NCI-H2107 (cell line): ENCODE results near the gene BPIFA3.
"Not testable (repeated sequence)": the region's sequence is repeated elsewhere in the genome, so short reads cannot be mapped to it uniquely, and the experiment has no call there.

Experiments used
- DNase-seq: peaks from one replicate; lab custom pipeline; 2025; lab: John Stamatoyannopoulos, UW

Gene BPIFA3

DNA sequence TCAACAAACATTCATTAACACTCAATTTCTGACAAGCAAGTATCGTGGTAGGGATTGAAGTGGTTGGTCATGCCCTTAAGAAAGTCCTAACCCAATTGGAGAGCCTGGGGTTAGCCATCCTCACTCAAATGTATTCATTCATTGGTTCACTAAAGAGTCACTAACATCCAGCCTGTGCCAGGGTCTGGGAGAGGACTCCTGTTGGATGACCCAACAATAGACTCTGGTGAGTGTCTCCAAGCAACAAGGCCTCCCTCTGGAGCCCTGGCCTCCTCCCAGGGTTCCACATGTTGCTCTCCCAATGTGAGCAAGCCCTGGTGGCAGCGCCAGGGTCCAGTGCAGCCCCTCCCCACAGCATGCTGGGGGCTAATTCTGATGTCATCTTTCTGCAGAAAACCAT is at the start of gene BPIFA3:
Gene BPIFA3 (plus strand): TSS at position 301 of the 400 bp plus-strand sequence. CDS start 185 bp downstream, outside the sequence.
- DNase-seq, result no peak

DNA sequence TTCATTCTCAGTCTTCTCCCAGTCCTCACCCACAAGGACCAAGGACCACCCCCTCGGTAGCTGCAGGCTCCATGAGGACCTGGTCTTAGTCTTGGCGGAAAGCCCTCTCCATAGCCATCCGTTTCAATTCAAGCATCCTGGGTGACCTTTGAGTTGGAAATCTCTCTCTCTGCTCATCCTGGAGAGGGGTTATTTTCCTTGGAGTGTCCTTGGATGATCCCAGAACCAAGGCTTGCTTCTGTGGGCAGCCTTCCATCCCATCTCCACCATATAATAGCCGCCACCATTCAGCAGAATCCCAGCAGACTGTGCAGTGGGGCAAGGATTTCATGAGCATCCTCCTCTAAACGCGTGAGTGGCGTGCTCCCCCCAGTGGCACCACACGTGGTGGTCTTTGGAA is 49.3 kb upstream of the BPIFA3 start, which contains the start of gene BPIFA2:
Gene BPIFA2 (plus strand): TSS at position 301 of the 400 bp plus-strand sequence. CDS start 987 bp downstream, outside the sequence.
- DNase-seq, result no peak

DNA sequence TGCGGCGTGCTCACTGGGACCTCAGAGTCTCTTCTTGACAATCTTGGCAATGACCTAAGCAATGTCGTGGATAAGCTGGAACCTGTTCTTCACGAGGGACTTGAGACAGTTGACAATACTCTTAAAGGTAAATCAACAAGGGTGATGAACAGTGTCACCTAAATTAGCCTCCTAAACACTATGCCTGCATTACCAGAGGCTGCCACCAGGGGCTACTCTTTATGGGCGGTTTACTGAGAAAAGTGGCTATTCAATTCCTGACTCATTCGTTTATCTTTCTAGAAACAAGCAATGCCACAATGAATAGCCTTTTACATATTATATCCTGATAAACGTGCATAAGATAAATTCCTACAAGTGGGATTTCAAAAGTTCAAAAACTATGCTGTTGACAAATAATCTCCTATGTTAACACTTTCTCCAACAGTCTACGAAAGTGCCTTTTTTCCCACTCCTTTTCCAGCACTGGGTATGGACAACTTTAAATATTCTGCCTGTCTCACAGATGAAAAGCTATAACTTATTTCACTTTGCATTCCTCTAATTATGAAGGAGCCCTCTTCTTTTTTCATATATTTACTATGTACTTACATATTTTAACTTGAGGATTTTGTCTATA is 47.9 kb upstream of the BPIFA3 start:
- no peak for DNase-seq

DNA sequence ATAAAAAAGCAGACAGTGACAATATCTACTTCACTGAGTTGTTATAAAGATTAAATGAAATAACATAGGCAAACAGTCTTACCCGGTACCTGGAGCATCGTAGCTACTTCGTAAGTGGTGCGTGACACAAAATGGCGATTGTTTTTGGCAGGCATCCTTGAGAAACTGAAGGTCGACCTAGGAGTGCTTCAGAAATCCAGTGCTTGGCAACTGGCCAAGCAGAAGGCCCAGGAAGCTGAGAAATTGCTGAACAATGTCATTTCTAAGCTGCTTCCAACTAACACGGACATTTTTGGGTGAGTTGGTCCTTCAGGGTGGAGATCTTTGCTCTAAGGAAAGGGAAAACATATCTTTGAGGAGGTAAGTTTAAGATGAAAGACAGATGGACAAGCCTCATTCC is 44.4 kb upstream of the BPIFA3 start:
- no peak for DNase-seq

DNA sequence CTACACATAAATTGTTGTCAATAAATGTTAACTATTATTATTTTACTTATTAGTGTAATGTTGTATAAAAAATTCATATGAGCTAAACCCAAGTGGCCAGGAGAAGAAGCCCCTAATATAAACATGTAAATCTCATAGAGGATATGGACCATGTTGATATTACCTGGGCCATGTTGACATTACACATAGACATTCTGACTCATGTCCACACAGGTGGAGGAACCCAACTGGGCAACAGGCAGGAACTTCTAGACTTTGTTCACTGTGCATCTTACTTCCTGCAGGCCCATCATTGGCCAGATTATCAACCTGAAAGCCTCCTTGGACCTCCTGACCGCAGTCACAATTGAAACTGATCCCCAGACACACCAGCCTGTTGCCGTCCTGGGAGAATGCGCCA is 42.0 kb upstream of the BPIFA3 start:
- no peak for DNase-seq

DNA sequence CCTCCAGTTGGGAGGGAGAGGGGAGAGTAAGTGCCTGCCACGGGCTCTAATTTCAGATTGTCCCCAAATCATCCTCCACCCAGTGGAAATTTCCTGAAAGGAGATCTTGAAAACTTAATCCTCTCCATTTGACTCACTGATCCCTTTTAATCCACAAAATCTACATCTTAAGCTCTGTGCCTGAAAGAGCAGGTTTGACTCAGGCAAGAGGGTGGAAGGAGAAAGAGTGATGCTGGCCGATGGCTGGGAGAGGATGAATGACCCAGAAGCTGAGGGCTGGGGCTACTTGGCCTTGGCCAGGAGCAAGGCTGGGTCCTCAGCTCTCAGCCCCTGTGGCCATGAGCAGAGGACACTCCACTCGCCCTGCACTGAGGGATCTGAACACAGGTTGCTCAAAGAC is 41.1 kb upstream of the BPIFA3 start:
- DNase-seq, result no peak

DNA sequence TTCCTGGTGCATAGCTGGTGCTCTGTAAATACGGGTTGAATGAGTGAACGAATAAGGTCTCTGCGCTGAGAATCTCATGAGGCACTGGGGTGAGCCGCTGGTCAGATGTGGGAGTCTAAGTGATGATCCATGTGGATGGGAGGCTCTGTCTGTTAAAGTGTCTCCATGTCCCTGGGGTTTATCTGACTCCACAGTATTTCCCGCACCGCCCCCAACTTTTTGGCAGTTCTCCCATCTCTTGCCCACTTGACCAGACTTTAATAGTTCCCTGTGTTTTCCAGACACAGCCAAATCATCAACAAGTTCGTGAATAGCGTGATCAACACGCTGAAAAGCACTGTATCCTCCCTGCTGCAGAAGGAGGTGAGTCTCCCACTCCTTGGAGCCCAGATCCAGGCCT is 39.3 kb upstream of the BPIFA3 start:
- DNase-seq, result no peak

DNA sequence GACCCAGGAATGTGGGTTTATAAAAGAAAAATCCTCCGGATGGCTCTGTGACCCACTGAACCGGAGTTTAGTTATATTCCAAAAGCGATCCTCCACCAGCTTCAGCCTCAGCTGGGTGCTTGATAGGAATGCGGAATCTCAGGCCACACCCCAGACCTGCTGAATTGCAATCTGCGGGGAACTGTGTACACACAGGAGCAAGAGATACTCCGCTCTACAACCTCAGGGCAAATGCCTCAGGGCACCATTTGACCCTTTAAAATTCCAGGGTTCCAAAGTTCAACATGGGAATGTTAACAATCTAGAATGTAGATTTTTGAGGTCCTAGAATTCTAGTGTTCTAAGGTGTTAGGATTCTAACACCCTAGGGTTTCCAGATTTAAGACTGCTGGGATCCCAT is 38.4 kb upstream of the BPIFA3 start:
- no peak for DNase-seq

DNA sequence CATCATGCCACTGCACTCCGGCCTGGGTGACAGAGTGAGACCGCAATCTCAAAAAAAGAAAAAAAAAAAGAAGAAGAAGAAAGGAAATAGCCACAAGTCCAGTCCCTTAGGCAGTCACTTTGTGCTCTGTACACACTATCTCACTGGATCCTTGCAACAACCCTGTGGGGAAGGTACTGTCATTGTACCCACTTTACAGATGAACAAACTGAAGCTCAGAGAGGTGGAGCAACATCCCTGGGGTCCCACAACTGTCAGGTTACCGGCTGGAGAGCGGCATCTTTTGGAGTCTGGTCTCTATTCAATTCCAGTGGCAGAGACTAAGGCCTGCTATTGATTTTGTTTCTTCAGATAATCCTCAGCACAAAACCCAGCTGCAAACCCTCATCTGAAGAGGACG is 37.0 kb upstream of the BPIFA3 start:
- no peak for DNase-seq

DNA sequence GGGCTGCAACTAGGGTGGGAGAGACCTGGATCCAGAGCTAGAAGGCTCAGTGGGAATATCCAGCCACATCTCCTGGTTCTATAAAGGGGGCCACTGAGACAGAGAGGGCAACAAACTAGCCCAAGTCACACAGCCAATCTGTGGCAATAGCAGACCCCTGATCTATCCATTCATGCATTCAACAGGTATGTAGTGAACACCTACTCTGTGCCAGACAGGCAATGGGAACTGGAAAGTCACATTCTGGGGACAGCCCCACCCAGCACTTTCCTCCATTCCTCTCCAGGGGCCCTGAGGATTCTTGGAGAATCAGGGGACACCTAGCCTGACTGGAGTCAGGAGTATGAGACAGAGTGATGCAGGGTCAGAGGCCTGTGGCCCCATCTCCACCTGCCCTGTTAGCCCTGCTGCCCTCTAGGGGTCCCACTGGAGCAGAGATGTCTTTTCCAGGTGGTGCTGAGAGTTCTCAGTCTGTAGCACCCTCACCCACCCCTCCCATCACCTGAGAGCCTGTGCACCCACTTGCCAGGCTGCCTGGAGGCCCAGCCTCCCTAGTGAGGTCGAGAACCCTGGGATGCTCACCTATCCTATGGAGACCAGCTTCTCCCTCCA is 35.6 kb upstream of the BPIFA3 start:
- DNase-seq, result no peak

DNA sequence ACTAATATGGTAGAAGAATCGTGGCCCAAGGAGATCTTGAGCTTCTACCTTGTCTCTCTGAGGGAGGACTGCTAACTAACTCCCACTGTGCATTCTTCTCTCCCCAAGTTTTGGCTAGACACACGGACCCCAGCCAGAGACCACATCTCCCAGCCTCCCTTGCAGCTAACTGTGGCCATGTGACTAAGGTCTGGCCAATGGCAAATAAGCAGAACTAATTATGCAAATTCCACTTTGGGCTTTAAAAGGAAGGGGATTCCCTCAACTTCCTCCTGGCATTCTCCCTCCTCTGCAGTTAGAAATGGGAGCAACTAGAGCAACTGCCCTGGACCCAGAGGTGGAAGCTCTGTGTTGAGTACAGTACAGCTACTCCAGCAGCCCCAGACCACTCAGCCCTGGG is 33.8 kb upstream of the BPIFA3 start:
- no peak for DNase-seq

DNA sequence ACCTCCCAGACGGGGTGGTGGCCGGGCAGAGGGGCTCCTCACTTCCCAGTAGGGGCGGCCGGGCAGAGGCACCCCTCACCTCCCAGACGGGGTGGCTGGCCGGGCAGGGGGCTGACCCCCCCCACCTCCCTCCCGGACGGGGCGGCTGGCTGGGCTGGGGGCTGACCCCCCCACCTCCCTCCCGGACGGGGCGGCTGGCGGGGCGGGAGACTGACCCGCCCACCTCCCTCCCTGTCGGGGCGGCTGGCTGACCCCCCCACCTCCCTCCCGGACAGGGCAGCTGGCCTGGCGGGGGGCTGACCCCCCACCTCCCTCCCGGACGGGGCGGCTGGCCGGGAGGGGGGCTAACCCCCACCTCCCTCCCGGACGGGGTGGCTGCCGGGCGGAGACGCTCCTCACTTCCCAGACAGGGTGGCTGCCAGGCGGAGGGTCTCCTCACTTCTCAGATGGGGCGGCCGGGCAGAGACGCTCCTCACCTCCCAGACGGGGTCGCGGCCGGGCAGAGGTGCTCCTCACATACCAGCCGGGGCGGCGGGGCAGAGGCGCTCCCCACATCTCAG is 32.0 kb upstream of the BPIFA3 start:
- DNase-seq, result not testable (repeated sequence)

DNA sequence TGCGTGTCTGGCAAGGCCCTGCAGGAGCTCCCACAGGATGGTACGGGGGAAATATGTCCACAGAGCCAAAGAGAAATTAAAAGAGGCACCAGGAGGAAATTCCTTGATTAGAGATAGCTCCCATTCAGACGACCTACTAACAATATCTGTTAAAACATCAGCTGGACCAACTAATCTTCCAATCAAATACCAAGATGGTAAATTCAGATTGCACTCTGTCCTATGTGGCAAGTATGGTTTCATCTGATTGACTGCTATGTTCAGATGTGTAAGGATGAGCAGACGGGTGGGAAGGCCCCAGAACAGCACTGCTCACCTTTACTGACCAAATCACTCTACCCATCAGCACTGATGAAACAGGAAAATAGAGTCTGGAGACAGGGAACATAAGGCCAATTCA is 29.7 kb upstream of the BPIFA3 start:
- DNase-seq, result no peak

DNA sequence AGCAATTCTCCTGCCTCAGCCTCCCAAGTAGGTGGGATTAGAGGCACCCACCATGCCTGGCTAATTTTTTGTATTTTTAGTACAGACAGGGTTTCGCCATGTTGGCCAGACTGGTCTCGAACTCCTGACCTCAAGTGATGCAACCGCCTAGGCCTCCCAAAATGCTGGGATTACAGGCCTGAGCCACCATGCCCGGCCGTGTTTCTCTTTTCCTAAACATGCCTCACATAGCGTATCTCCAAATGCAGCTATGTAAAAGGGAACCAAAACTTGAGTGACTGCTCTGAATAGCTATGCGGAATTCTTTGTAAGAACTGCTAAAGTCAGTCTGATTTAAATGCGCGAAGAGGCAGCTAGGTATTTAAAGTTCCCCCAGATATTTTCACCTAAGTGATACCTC is 28.7 kb upstream of the BPIFA3 start:
- DNase-seq, result no peak

DNA sequence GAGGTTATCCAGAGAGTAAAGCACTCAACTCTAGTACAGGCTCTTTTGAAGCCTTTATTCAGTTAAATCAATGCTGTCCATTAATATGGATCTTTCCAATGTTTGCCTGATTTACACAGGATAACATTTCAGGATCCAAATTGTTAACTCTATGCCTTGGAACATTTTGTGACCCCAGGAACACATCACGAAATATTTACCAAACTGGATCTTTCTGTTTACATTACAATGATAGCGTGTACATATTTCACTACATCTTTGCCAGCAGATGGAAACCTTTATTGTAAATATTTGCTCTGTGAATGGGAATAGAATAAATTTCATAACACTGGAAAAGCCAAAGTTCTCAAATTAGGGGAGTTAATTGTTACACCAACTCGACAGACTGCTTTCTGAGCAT is 25.7 kb upstream of the BPIFA3 start:
- no peak for DNase-seq

DNA sequence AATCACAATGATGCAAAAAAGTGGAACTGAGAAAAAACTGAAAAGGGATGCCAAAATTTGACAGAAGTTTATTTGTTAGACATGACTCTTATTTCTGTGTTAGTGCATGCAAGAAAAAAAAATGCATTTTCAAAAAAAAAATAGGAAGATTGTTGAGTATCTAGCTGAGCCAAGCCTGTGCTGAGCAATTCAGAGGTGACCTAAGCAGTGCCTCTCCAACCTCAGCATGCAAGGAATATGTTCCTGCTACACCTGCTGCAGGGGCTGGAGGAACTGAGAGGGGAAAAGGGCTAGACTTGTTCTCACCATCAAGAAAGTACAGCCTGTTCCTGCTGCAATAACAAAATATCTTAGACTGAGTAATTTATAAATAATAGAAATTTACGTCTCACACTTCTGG is 25.2 kb upstream of the BPIFA3 start:
- DNase-seq, result no peak

DNA sequence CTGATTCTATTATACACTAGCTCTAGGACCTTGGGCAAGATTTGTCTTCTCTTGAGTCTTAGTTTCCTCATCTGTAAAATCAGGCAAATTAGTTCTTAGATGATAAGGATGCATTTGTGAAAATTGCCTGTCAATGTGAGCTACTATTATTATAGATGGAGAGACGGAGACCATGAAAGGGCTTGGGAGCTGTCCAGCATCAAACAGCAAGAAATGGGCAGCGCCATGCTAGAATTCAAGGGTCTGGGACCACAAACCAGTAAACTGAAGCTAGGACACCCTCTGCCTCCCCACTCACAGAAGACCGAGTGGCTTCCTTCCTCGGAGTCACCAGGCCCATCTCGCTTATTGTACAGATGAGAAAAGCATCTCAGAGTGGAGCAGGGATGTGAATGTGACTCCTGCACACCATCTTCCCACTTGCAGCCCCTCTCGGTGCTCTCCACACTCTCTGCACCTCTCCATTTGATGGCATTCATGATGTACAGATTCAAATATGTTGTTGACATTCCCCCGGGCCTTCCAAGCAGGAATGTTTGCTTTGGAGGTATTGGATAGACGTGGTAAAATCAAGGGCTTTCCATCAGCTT is 24.1 kb upstream of the BPIFA3 start:
- DNase-seq, result no peak

DNA sequence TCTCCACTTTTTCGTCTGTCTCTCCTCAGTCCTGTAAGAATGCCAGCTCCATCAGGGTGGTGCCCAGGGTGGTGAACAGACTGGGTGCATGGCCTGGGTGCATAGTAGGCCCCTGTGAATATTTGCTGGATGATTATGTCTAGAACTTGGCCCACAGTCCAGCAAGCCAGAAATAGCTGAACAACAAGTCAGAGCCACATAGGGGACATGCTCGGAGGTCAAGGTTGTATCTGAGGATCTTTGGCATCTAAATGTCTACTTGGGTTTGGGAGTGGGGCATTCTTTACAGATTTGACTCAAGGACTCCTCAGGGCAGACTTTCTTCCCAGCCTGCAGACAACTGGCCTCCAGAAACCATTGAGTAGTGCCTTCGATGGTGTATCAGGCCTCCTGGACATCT is 18.1 kb upstream of the BPIFA3 start:
- DNase-seq, result no peak

DNA sequence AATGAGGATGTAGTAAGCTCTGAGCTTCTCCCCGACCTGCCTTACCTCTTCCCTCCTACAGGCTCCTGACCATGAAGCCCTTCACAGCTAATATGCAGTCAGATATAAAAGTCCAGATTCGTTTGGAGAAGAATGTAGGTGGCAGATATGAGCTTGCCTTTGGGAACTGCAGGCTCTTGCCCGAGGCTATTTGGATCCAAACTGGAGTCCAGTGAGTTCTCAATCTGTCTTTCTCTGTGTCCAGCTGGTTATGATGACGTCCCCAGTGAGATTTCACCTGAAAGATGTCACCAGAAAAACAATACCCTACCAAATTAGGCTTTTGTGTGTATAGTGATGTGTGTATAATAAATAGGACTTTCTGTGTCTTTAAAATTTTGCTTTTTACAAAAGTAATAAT is 14.7 kb upstream of the BPIFA3 start:
- DNase-seq, result no peak

DNA sequence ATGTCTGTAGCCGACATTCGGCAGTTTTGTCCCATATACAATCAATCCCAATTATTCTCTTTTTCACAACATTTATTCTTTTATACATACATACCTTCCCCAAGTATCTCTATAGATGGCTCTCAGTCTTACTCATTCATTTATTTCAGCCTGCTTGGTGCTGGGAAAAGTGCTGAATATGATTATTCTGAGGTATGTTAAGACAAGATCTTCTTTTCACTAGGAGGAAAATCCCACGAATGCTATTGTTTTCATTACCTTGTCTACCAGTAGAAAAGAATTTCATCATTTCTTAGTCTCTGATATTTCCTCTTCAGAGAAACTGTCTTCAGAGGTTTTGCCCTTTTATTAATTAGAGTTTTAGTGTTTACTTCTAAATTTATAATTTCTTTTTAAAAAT is 13.7 kb upstream of the BPIFA3 start:
- no peak for DNase-seq

DNA sequence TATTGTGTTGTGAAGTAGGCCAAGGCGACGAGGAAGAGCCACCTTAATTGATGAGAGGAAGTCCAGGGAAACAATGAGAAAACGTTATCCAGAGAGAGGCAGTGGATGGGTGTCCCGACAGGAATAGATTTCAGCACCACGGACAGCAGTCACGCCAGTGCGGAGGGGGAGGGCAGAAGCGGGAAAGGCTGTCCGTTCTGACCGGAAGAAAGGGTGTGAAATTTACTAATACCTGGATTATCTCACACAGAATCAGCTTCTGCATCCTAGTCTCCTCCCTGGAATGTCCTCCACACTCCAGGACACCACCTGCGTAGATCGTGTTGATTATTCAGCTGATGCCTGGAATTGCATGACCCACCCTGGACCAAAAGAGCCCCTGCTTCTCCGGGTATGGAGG is 7.4 kb upstream of the BPIFA3 start:
- no peak for DNase-seq

DNA sequence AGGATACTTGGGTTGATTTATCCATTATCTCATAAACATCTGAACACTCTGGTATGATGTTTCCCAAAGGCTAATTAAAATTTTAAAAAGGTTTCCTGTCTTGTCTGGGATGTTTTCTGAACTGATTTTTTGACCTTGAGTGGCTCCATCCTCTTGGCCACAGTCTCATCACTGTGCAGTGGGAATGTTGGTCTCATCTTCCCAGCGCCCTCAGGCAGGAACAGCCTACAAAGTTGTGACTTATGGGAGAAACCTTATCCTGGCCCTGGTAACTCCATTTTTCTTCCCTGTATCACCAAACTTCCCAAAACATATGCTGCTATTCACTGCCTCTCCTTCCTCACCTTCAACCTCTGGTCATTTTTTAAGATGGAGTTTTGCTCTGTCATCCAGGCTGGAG is 6.8 kb upstream of the BPIFA3 start:
- DNase-seq, result no peak

DNA sequence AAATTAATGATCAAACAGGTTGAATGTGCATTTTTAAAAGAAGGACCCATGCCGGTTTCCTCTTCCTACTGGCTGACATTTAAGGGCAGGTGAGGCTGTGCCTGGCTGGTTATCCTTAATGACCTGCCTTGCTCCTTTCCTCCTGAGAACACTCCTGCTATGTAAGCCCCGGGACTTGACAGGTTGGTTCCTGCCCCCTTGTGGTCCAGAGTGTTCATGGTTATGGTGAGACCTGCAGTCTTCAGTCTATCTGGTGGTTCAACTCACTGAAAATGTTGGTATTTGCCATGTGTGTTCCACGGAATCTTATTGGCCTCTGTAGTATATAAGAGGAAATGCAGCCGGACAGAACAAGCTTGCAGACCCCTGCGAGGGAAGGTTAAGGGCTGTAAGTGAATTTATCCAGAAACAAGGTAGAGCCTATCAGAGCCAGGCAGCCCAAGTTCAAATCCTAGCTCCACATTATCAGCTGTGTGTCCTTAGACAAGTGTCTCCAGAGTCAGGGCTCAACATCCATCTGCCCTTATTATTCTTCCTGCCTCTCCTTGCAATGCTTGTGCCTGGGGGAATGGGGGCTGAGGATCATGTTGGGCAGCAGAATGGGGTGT is 5.2 kb upstream of the BPIFA3 start:
- DNase-seq, result no peak
